ENCODE results near the gene HES3. TPM values are rescaled to one million over a fixed set of nuclear protein-coding genes. Genes with fewer than 3 reads are reported as not detected.

The HES3 gene
- polyA plus RNA-seq, 1 of the 3 experiments (the other 2 are of a cell fraction): not detected

- no peak overlapping the region for H3K9ac ChIP-seq
- H3K27me3 ChIP-seq (ENCODE audit: insufficient read depth): no peaks in the 10 kb centered on the region
- H3K27ac ChIP-seq (ENCODE audit: low read depth in 2 of 2, low read length in 1 of 2): no peak overlapping the region
- no peaks in the 10 kb centered on the region for H3K9me2 ChIP-seq
- TF ChIP-seq NFIC (IDR thresholded peaks at IDR 0.05; ENCODE audit: borderline replicate concordance) (no peak), RFX5 (IDR thresholded peaks at IDR 0.05; ENCODE audit: low read length) (no peak), RXRA (IDR thresholded peaks at IDR 0.05; ENCODE audit: borderline replicate concordance, low read depth) (no peak), TAF1 (IDR thresholded peaks at IDR 0.05; ENCODE audit: borderline replicate concordance, low read depth, low read length) (no peak), CTCF (IDR thresholded peaks at IDR 0.05) (no peak), EP300 (IDR thresholded peaks at IDR 0.05; ENCODE audit: borderline replicate concordance in 1 of 2, low read depth in 1 of 2, low read length in 1 of 2) (no peak), GABPA (IDR thresholded peaks at IDR 0.05; ENCODE audit: low read depth) (no peak), CHD2 (IDR thresholded peaks at IDR 0.05; ENCODE audit: low read length, partially characterized antibody) (no peak), FOXM1 (IDR thresholded peaks at IDR 0.05; ENCODE audit: low read depth) (no peak), EZH2phosphoT487 (IDR thresholded peaks at IDR 0.05; ENCODE audit: borderline replicate concordance, low read depth) (no peak), POLR2AphosphoS5 (IDR thresholded peaks at IDR 0.05; ENCODE audit: low read depth, low read length) (no peak)
- POLR2A ChIA-PET: no interaction called here
- H3K4me3 ChIP-seq (ENCODE audit: low read depth in 2 of 2, low read length in 1 of 2): no peak overlapping the region
- no peaks in the 10 kb centered on the region for H3K4me1 ChIP-seq (ENCODE audit: control insufficient read depth in 1 of 2, insufficient read depth in 2 of 2, low read depth in 1 of 2, low read length in 1 of 2)
- H3F3A ChIP-seq (replicated peaks; ENCODE audit: insufficient read depth): no peaks in the 10 kb centered on the region
- no peak for DNase-seq
- H3K9me3 ChIP-seq: no peaks in the 10 kb centered on the region
- no peaks in the 10 kb centered on the region for H3K79me2 ChIP-seq (ENCODE audit: insufficient read depth)
- H3K36me3 ChIP-seq (replicated peaks in 1 of 2; ENCODE audit: control insufficient read depth in 1 of 2, insufficient read depth in 2 of 2, low read length in 1 of 2): peaks cover 0 to 6% of the 10 kb centered on the region in 2 experiments
- H2AFZ ChIP-seq (ENCODE audit: low read depth): no peak overlapping the region
- 95% methylated on average over 10 of the region's 10 CpGs for WGBS (ENCODE audit: low lambda C conversion rate)
- H3K4me2 ChIP-seq: no peak overlapping the region
- no peaks in the 10 kb centered on the region for H4K20me1 ChIP-seq (ENCODE audit: insufficient read depth)
- CTCF ChIA-PET: interaction anchor here (5.5 kb wide), 1 partner anchor 33 kb away, joined by 32 read pairs; no protein-coding TSS in a partner anchor
These were observed 35.1 kb downstream of the HES3 start for GRCh38 chr1:6279066-6279465.

GRCh38 chr1:6279613-6280383 is 35.8 kb downstream of the HES3 start:
- Histone ChIP-seq H3K4me2 (no peak overlapping the region), H3K27me3 (ENCODE audit: insufficient read depth) (no peaks in the 10 kb centered on the region), H3F3A (replicated peaks; ENCODE audit: insufficient read depth) (no peaks in the 10 kb centered on the region), H4K20me1 (ENCODE audit: insufficient read depth) (no peaks in the 10 kb centered on the region), H3K4me1 (ENCODE audit: control insufficient read depth in 1 of 2, insufficient read depth in 2 of 2, low read depth in 1 of 2, low read length in 1 of 2) (no peaks in the 10 kb centered on the region), H3K4me3 (ENCODE audit: low read depth in 2 of 2, low read length in 1 of 2) (no peak overlapping the region), H3K36me3 (replicated peaks in 1 of 2; ENCODE audit: control insufficient read depth in 1 of 2, insufficient read depth in 2 of 2, low read length in 1 of 2) (peaks cover 0 to 6% of the 10 kb centered on the region in 2 experiments), H2AFZ (ENCODE audit: low read depth) (no peak overlapping the region), H3K9me2 (no peaks in the 10 kb centered on the region), H3K9ac (no peak overlapping the region), H3K79me2 (ENCODE audit: insufficient read depth) (no peaks in the 10 kb centered on the region), H3K9me3 (no peaks in the 10 kb centered on the region), H3K27ac (ENCODE audit: low read depth in 2 of 2, low read length in 1 of 2) (no peak overlapping the region)
- WGBS (ENCODE audit: low lambda C conversion rate): 91% methylated on average over 19 of the region's 31 CpGs
- ChIA-PET CTCF (interaction anchor here (1.0 to 5.5 kb wide), 2 partner anchors 17 to 33 kb away, joined by 3 to 32 read pairs; no protein-coding TSS in a partner anchor), POLR2A (no interaction called here)
- no peak for DNase-seq
- TF ChIP-seq FOXM1 (IDR thresholded peaks at IDR 0.05; ENCODE audit: low read depth) (no peak), SIN3A (IDR thresholded peaks at IDR 0.05; ENCODE audit: borderline replicate concordance, low read depth, low read length) (no peak), YY1 (IDR thresholded peaks at IDR 0.05; ENCODE audit: low read depth) (no peak), MEF2A (IDR thresholded peaks at IDR 0.05; ENCODE audit: borderline replicate concordance, low read depth) (no peak), GATA2 (CRISPR knock-in tag; IDR thresholded peaks at IDR 0.05) (no peak), IRF3 (IDR thresholded peaks at IDR 0.05; ENCODE audit: low read depth, low read length) (no peak), EP300 (IDR thresholded peaks at IDR 0.05; ENCODE audit: borderline replicate concordance in 1 of 2, low read depth in 1 of 2, low read length in 1 of 2) (no peak), ZBTB33 (IDR thresholded peaks at IDR 0.05; ENCODE audit: borderline replicate concordance, low read depth) (no peak), GABPA (IDR thresholded peaks at IDR 0.05; ENCODE audit: low read depth) (no peak)
